HG02885 (cell line): ENCODE measurements around the gene PGM1.
A peak's percentile ranks its signal among the peaks of the same experiment; 100 is the strongest.

ENCODE experiments used
- ATAC-seq: cut with Tn5 transposase; IDR thresholded peaks from one replicate; pipeline ENCODE4 v1.9.1; 2021; ENCODE audit warnings: mild to moderate bottlenecking; ENCODE audit not compliant: unreplicated experiment, poor library complexity

The PGM1 gene

DNA sequence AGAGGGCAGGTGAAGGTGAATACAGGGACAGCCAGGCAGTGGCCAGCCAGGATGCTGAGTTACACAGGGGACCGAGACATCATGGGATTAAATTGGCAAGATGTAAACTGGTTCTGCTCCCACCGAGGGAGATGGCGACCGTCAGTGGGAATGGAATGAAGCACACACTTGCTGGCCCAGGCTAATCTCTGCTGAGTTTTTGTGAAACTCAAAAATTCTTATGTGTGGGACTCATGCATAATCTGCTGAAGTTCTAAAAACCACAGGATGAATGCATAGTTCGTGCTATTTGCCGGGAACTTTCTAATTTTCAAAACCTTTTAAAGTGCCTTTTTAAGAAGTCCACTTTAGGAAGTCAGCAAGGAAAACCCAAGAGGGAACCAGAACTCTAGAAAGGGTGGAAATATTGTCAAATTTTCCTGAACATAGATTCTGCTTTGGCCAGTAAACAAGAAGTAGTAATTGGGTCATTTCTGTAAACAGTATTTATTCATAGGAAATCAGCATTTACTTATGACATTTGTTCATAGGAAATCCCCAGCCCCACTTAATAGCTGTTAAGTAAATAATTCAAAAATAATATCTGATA, 95.2 kb downstream of the PGM1 start:
- ATAC-seq = no peak

DNA sequence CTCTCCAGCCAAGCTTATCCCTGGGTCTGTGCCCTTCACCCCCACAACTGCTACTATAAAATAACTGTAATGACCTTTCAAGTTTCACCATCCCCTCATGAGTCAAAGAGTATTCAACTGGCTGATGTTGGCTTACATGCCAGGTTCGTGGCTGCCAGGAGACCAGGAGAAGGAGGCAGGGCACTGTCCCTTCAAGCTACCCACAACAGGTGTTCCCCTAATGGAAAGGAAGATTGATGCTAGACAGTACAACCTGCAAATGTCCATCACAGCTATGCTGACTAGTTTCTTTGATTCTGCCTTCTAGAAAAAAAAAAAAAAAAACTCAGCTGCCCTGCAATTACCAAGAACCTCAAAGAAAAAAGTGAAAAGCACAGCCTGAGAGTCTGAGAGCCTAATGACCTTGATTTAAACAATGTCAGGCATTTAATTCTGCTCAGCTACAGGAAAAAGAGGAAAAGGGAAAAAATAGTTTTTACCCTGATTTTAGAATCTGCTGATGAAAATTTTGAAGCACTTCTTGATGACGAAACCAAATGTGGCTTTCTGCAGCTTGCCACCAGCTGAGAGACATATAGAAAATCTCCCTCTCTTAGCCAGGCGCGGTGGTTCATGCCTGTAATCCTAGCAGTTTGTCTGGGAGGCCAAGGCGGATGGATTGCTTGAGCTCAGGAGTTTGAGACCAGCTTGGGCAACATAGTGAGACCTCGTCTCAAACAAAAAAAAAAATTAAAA, 97.9 kb downstream of the PGM1 start:
- no peak for ATAC-seq

DNA sequence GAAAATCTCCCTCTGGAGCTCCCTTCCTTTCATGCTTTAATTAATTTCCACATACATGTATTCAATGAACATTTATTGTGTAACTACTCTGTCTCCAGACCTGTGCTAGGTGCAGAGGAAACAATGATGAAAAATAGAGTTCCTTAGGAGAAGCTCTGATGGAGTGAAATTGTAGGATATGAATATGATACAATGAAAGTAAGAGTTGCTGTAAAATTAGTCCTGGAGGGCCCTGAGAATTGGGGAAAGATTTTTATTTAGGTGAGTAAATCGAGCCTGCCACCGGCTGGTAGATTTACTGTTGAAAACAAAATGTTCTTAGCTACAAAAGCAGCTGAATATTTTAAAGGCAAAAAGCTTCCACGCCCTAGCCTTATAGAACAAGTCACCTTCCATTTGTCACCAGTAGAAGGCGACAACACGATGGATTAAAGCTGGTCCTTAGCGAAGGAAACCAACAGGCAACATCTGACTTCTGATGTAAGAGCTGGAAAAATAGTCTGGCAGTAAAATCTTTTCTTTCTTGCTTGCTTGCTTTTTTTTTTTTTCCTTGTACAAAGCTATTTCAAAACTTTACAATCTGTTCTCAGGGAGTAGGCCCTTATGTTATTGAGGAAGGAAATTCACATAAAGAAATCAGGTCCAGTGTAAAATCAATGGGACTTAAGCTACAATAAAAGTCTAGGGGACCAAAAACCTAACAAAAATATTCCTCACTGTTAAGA, 98.7 kb downstream of the PGM1 start:
- peak; percentile 73 for ATAC-seq

DNA sequence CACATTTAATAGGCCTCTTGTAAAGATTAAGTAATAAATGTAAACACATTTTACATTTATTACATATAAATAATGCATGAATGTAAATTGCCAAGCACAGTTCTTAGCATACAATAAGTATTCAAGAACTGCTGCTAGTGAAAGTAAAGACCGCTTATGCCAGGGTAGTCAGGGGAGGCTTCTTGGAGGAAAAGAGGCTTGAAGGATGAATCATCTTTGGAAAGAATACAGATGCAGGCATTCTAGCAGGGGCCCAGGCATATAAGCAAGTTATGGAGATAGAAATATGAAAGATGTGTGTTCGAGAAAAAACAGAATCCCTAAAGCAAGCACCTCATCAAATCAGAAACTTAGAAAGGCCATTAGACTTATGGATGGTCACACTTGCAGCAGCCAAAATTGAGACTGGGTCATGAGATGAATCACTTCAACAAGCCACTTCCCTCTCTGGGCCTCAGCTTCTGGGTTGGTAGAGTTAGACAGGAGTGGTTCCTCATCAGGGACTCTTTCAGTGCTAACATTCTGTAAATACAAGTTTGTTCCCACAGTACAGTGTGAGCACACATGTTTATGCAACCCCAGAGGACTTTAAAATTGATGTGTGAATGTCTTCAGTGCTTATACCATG, 100.8 kb downstream of the PGM1 start:
- ATAC-seq = peak; percentile 84

DNA sequence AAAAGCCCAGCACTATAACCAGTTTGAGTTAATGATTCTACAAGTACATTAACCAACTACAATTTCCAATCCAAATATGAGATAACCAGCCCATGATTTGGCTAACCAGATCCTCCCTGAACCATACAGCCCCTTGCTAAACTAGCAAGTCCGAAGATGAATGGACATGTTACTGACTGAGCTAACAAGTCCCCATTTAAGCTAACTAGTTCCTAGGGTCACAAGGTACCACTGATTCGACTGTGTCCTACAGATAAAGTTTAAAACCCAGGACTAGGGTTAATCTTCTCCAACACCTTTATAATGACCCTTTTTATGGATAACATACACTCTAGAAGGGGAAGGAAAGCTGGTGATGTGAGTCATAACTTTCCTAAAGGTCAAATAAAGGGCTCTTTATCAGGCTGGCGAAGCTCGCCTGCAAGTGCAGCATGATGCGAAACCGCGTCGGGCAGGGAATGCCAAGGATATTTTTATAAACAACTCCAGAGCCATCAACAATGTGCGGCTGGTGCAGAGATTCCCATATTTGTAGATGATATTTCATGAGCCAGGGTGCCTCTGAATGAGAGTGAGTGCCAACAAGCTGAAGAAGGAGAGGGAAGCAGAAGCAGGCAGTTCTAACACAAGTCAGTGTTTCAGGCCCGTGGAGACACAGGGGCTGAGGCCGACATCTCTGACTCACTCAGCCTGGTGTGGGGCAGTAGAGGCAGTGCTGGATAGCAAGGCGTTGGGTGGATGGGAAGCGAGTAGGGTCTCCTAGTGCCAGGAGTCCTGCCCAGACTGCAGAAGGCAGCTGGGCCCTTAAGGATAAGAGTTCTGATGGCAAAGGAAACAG, 105.0 kb downstream of the PGM1 start:
- ATAC-seq = no peak

DNA sequence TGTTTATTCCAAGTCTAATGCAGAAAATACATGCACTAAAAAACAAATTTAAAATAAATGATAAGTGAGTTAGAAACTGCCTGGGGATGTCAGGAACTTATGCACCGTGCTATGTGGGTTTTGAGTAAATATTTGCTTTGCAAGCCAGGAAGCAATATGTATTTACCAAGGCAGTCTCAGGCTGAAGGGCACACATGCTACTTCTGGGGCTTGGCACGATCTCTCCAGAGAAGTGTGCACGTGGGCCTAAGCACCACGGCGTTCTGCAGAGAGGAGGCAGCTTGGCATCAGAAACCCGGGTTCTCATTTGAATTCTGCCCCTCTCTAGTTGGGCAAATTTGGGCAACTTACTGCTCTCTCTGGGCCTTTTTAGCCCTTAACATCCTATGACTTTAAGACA, 108.0 kb downstream of the PGM1 start:
- ATAC-seq = no peak

DNA sequence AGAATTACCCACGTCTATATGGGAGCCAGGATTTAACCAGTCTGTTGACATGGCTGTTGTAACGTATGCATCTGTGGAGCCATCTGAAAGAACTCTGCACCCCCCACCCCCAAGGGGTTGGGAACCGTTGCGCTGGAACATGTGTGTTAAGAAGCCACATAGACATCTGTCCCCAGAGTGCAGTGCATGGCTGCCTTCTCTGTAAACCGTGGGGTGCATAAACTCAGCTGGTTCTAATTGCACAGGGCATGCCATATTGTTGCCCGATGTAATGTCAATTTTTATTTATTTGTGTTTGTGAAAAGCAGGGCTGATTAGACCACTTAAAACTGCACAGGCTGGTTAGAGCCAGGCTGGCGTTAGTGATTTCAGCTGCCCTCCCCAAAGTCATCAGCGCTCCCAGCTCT, 110.5 kb downstream of the PGM1 start:
- no peak for ATAC-seq

DNA sequence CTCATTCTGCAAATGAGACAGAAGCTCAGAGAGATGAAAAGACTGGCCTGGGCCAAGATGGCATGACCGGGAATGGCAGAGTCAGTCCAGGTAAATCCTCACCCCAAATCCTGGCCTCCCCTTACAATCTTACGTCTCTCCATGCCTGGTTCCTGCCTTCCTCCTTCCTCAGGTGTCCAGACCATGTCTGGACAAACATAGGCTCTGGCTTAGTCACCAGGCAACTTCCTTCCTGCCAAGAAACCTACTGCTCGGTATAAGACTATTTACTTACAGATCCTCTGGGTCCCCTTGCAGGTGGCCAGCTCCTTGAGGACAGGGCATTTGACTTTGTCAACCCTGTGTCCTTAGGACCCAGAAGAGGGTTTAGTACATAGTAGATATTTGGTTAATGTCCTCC, 111.2 kb downstream of the PGM1 start:
- ATAC-seq = no peak

DNA sequence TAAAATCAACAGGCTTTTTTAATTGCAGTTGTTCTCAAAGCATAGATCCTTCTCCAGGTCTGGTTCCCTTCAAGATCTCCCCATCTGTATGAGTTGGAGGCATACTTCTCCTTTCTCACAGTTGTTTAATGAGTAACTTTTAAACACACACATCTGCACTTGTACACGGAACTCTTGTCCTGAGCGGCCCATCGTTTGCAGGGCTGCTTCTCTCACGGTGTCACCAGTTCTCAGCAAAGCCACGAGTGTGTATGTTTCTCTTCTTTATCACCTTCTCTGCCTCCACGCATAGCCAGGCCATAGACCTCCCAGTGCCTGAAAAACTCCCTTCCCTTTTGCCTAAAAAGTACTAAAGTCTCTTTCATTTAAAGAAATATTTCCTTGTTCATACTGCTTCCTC, 111.9 kb downstream of the PGM1 start:
- ATAC-seq = peak; percentile 70

DNA sequence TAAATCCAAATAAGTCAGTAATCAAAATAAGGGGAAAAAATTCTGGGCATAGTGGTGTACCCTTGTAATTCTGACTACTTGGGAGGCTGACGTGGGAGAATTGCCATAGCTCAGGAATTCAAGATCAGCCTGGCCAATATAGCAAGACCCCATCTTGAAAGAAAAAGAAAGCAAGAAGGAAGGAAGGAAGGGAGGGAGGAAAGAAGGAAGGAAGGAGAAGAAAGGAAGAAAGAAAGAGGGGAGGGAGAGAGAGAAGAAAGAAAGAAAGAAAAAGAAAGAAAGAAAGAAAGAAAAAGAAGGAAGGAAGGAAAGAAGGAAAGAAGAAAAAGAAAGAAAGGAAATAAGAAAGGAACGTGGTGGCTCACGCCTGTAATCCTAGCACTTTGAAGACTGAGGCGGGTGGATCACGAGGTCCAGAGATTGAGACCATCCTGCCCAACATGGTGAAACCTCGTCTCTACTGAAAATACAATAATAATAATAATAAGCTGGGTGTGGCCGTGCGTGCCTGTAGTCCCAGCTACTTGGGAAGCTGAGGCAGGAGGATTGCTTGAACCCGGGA, 116.1 kb downstream of the PGM1 start:
- no peak for ATAC-seq
